DOHH2 (cell line): ENCODE results near the gene SCUBE3.

ENCODE experiments used
- H3F3A ChIP-seq: fragments of 200-600 bp; sonication (generic), shearing (Covaris generic); 2 replicates; pipeline ENCODE4 v1.6.0; 2016; ENCODE audit warnings: antibody characterized with exemption, mild to moderate bottlenecking; ENCODE audit not compliant: control insufficient read depth, insufficient read depth
- H3K27ac ChIP-seq: fragments of 200-600 bp; sonication (generic); 2 replicates; pipeline ENCODE4 v1.5.1; 2014; ENCODE audit warnings: low read depth, mild to moderate bottlenecking, low read length, moderate library complexity
- H3K27me3 ChIP-seq: fragments of 200-600 bp; sonication (generic); 2 replicates; pipeline ENCODE4 v1.6.1; 2014; ENCODE audit warnings: mild to moderate bottlenecking, low read length, mixed read lengths; ENCODE audit not compliant: control insufficient read depth
- H3K36me3 ChIP-seq: fragments of 200-600 bp; sonication (generic); 2 replicates; pipeline ENCODE4 v1.6.1; 2014; ENCODE audit warnings: mild to moderate bottlenecking, low read length, moderate library complexity, mixed read lengths; ENCODE audit not compliant: control insufficient read depth
- H3K4me1 ChIP-seq: fragments of 200-600 bp; sonication (generic); 2 replicates; pipeline ENCODE4 v1.6.1; 2014; ENCODE audit warnings: mild to moderate bottlenecking, low read length, mixed read lengths; ENCODE audit not compliant: control insufficient read depth
- H3K4me2 ChIP-seq: fragments of 200-600 bp; sonication (generic); 2 replicates; pipeline ENCODE4 v1.6.0; 2014; ENCODE audit warnings: mild to moderate bottlenecking, low read length, moderate library complexity
- H3K4me3 ChIP-seq: fragments of 200-600 bp; sonication (generic); 2 replicates; pipeline ENCODE4 v1.5.1; 2014; ENCODE audit warnings: mild to moderate bottlenecking, low read length, mixed read lengths
- H3K79me2 ChIP-seq: fragments of 200-600 bp; sonication (generic); 2 replicates; pipeline ENCODE4 v1.6.1; 2014; ENCODE audit warnings: mild to moderate bottlenecking, low read length, mixed read lengths; ENCODE audit not compliant: control insufficient read depth
- H3K9me2 ChIP-seq: fragments of 200-600 bp; sonication (generic); replicated peaks from 2 replicates; pipeline ENCODE4 v1.6.1; 2014; ENCODE audit warnings: mild to moderate bottlenecking, low read length, mixed read lengths; ENCODE audit not compliant: control insufficient read depth
- H3K9me3 ChIP-seq: fragments of 200-600 bp; sonication (generic); 2 replicates; pipeline ENCODE4 v1.6.1; 2014; ENCODE audit warnings: antibody characterized with exemption, low read length, mixed read lengths; ENCODE audit not compliant: control insufficient read depth, insufficient read depth
- H4K20me1 ChIP-seq: fragments of 200-600 bp; sonication (generic); 2 replicates; pipeline ENCODE4 v1.6.0; 2014; ENCODE audit warnings: low read depth, mild to moderate bottlenecking, antibody characterized with exemption, low read length, moderate library complexity; ENCODE audit not compliant: control insufficient read depth, insufficient read depth
- CTCF ChIP-seq: fragments of 200-600 bp; sonication (generic); IDR thresholded peaks from one replicate; pipeline ENCODE4 v1.5.1; 2014; ENCODE audit warnings: antibody characterized with exemption, mild to moderate bottlenecking, low read depth, low read length; ENCODE audit not compliant: poor library complexity, severe bottlenecking
- EZH2phosphoT487 ChIP-seq: fragments of 200-600 bp; sonication (generic); IDR thresholded peaks from 2 replicates; pipeline ENCODE4 v1.6.1; 2017; ENCODE audit warnings: borderline replicate concordance, mild to moderate bottlenecking, antibody characterized with exemption, low read length, moderate library complexity, mixed read lengths

The SCUBE3 gene

GRCh38 chr6:35202066-35202546, 11.7 kb upstream of the SCUBE3 start:
- Histone ChIP-seq H3K4me3 (no peak overlapping the region), H3F3A (no peaks in the 10 kb centered on the region), H4K20me1 (no peaks in the 10 kb centered on the region), H3K79me2 (no peaks in the 10 kb centered on the region), H3K36me3 (no peaks in the 10 kb centered on the region), H3K4me1 (no peaks in the 10 kb centered on the region), H3K9me2 (no peaks in the 10 kb centered on the region), H3K27me3 (peaks cover 31% of the 10 kb centered on the region), H3K9me3 (no peaks in the 10 kb centered on the region), H3K4me2 (no peak overlapping the region), H3K27ac (no peak overlapping the region)
- no peak for TF ChIP-seq CTCF
- no peak for TF ChIP-seq EZH2phosphoT487

GRCh38 chr6:35203152-35203670, 10.5 kb upstream of the SCUBE3 start:
- Histone ChIP-seq H3K27ac (no peak overlapping the region), H3K27me3 (peaks cover 40% of the 10 kb centered on the region), H3K4me3 (no peak overlapping the region), H3K9me2 (no peaks in the 10 kb centered on the region), H3K9me3 (no peaks in the 10 kb centered on the region), H3K4me2 (no peak overlapping the region), H3F3A (no peaks in the 10 kb centered on the region), H3K4me1 (no peaks in the 10 kb centered on the region), H3K36me3 (no peaks in the 10 kb centered on the region), H4K20me1 (no peaks in the 10 kb centered on the region), H3K79me2 (no peaks in the 10 kb centered on the region)
- no peak for TF ChIP-seq EZH2phosphoT487
- no peak for TF ChIP-seq CTCF

- Histone ChIP-seq H4K20me1 (no peaks in the 10 kb centered on the region), H3K9me3 (no peaks in the 10 kb centered on the region), H3K27me3 (peaks cover 44% of the 10 kb centered on the region), H3K4me2 (no peak overlapping the region), H3K36me3 (no peaks in the 10 kb centered on the region), H3K4me3 (no peak overlapping the region), H3K9me2 (no peaks in the 10 kb centered on the region), H3K27ac (no peak overlapping the region), H3F3A (no peaks in the 10 kb centered on the region), H3K4me1 (no peaks in the 10 kb centered on the region), H3K79me2 (no peaks in the 10 kb centered on the region)
- no peak for TF ChIP-seq EZH2phosphoT487
- no peak for TF ChIP-seq CTCF
These were observed 10.1 kb upstream of the SCUBE3 start for GRCh38 chr6:35203680-35204079.
